ENCODE measurements around the gene E2F4. TPM values are rescaled to one million over a fixed set of nuclear protein-coding genes. Genes with fewer than 3 reads are reported as not detected.

E2F4 gene
- total and polyA plus RNA-seq, 3 experiments from 2014 or later: 86.0 to 139 (median 137) TPM

GRCh38 chr16:67166598-67167168, 25.3 kb upstream of the E2F4 start:
- Mint-ChIP-seq H3K36me3 (no peaks in the 10 kb centered on the region), H3K4me3 (peak overlapping the region in 1 of 7 donors; percentile 78), H3K9me3 (peaks cover 0 to 2% (median 0%) of the 10 kb centered on the region in 5 donors), H3K4me1 (peaks cover 26 to 64% (median 35%) of the 10 kb centered on the region in 3 donors), H3K27ac (no peak overlapping the region), H3K27me3 (peaks cover 60 to 69% of the 10 kb centered on the region in 2 donors)
- peaks cover 44% of the 10 kb centered on the region for H3K4me1 ChIP-seq (ENCODE audit: insufficient read depth, low read length)
- POLR2A ChIA-PET: no interaction called here
- H3K27me3 ChIP-seq (ENCODE audit: insufficient read depth, low read length, poor library complexity, severe bottlenecking): peaks cover 76% of the 10 kb centered on the region
- no peak overlapping the region for H3K4me3 ChIP-seq (ENCODE audit: low read length)
- no peaks in the 10 kb centered on the region for H3K36me3 ChIP-seq (ENCODE audit: insufficient read depth, low read length)
- H3K9me3 ChIP-seq (ENCODE audit: low read length): no peaks in the 10 kb centered on the region
- no peak overlapping the region for H3K27ac ChIP-seq (ENCODE audit: low read depth, low read length)
- CTCF ChIA-PET: interaction anchor here (12.7 to 17.6 kb wide), 2 partner anchors 13 to 19 kb away, joined by 80 to 205 read pairs; partner anchors contain the start of genes B3GNT9, EXOC3L1 and MATCAP1
- no peak for DNase-seq

GRCh38 chr16:67167588-67167987, 24.4 kb upstream of the E2F4 start:
- H3K27ac ChIP-seq (ENCODE audit: low read depth, low read length): no peak overlapping the region
- H3K4me1 Mint-ChIP-seq: peaks cover 28 to 57% (median 29%) of the 10 kb centered on the region in 3 donors
- H3K4me1 ChIP-seq (ENCODE audit: insufficient read depth, low read length): peaks cover 39% of the 10 kb centered on the region
- no peaks in the 10 kb centered on the region for H3K9me3 ChIP-seq (ENCODE audit: low read length)
- H3K36me3 Mint-ChIP-seq: no peaks in the 10 kb centered on the region
- H3K27me3 ChIP-seq (ENCODE audit: insufficient read depth, low read length, poor library complexity, severe bottlenecking): peaks cover 72% of the 10 kb centered on the region
- H3K9me3 Mint-ChIP-seq: peaks cover 0 to 2% (median 0%) of the 10 kb centered on the region in 5 donors
- DNase-seq: no peak
- CTCF ChIA-PET: interaction anchor here (1.6 to 17.6 kb wide), 4 partner anchors 14 to 150 kb away, joined by 4 to 205 read pairs (median 50); partner anchors contain the start of genes B3GNT9, EXOC3L1 and MATCAP1
- no peak overlapping the region for H3K4me3 Mint-ChIP-seq
- no peak overlapping the region for H3K27ac Mint-ChIP-seq
- POLR2A ChIA-PET: no interaction called here
- H3K4me3 ChIP-seq (ENCODE audit: low read length): no peak overlapping the region
- peaks cover 51 to 61% of the 10 kb centered on the region in 2 donors for H3K27me3 Mint-ChIP-seq
- H3K36me3 ChIP-seq (ENCODE audit: insufficient read depth, low read length): no peaks in the 10 kb centered on the region

GRCh38 chr16:67169011-67169451, 22.9 kb upstream of the E2F4 start:
- Histone ChIP-seq H3K36me3 (ENCODE audit: insufficient read depth, low read length) (no peaks in the 10 kb centered on the region), H3K4me3 (ENCODE audit: low read length) (no peak overlapping the region), H3K27me3 (ENCODE audit: insufficient read depth, low read length, poor library complexity, severe bottlenecking) (peaks cover 58% of the 10 kb centered on the region), H3K4me1 (ENCODE audit: insufficient read depth, low read length) (peaks cover 35% of the 10 kb centered on the region), H3K9me3 (ENCODE audit: low read length) (no peaks in the 10 kb centered on the region), H3K27ac (ENCODE audit: low read depth, low read length) (no peak overlapping the region)
- no peak overlapping the region for H3K27ac Mint-ChIP-seq
- ChIA-PET CTCF (interaction anchor here (0.8 to 12.7 kb wide), 9 partner anchors 9 to 151 kb away, joined by 3 to 80 read pairs (median 7); partner anchors contain the start of genes B3GNT9, FBXL8 and TRADD), POLR2A (no interaction called here)
- no peaks in the 10 kb centered on the region for H3K36me3 Mint-ChIP-seq
- H3K9me3 Mint-ChIP-seq: peaks cover 0 to 2% (median 0%) of the 10 kb centered on the region in 5 donors
- H3K4me1 Mint-ChIP-seq: peaks cover 36 to 61% (median 39%) of the 10 kb centered on the region in 3 donors
- peaks cover 45 to 55% of the 10 kb centered on the region in 2 donors for H3K27me3 Mint-ChIP-seq
- H3K4me3 Mint-ChIP-seq: peak overlapping the region in 1 of 7 donors; percentile 56
- no peak for DNase-seq

DNA sequence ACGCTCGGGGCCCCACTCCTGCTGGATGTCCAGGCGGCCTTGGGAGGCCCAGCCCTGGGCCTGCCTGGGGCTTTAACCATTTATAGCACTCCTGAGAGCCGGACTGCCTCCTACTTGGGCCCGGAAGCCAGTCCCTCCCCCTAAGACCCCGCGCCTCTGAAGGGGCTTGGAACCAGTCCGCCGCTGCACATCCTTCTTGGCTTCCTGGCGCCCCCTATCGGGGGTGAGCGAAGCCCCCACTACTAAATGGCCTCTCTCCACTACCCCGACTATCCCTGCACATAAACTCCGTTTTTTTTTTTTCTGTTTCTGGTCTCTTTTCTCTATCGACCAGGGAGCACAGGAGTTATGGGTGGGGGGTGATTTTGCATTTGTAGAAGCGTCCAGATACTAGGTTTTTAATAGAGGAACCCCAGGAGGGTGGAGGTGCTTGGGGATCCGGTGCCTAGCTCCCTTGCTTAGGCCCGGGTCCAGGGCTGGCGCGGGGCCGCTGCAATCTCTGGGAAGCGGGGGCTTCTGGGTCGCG, 22.2 kb upstream of the E2F4 start:
- H3K27me3 ChIP-seq (ENCODE audit: insufficient read depth, low read length, poor library complexity, severe bottlenecking): peaks cover 60% of the 10 kb centered on the region
- peaks cover 42 to 53% of the 10 kb centered on the region in 2 donors for H3K27me3 Mint-ChIP-seq
- POLR2A ChIA-PET: interaction anchor here (1.3 kb wide), 1 partner anchor 14 kb away, joined by 3 read pairs; no protein-coding TSS in a partner anchor
- no peaks in the 10 kb centered on the region for H3K9me3 ChIP-seq (ENCODE audit: low read length)
- H3K27ac Mint-ChIP-seq: no peak overlapping the region
- H3K4me1 ChIP-seq (ENCODE audit: insufficient read depth, low read length): peaks cover 35% of the 10 kb centered on the region
- no peaks in the 10 kb centered on the region for H3K36me3 Mint-ChIP-seq
- H3K9me3 Mint-ChIP-seq: peaks cover 0 to 2% (median 0%) of the 10 kb centered on the region in 5 donors
- H3K36me3 ChIP-seq (ENCODE audit: insufficient read depth, low read length): no peaks in the 10 kb centered on the region
- peak overlapping the region; percentile 37 for H3K4me3 ChIP-seq (ENCODE audit: low read length)
- peak overlapping the region; percentile 13 to 83 (median 70) for H3K4me3 Mint-ChIP-seq
- H3K27ac ChIP-seq (ENCODE audit: low read depth, low read length): peak overlapping the region; percentile 57
- peaks cover 36 to 62% (median 37%) of the 10 kb centered on the region in 3 donors for H3K4me1 Mint-ChIP-seq
- DNase-seq: peak in 1 of 5 donors; percentile 31
- CTCF ChIA-PET: interaction anchor here (1.4 to 12.7 kb wide), 7 partner anchors 8 to 50 kb away, joined by 3 to 80 read pairs (median 9); partner anchors contain the start of genes B3GNT9, FBXL8 and TRADD

DNA sequence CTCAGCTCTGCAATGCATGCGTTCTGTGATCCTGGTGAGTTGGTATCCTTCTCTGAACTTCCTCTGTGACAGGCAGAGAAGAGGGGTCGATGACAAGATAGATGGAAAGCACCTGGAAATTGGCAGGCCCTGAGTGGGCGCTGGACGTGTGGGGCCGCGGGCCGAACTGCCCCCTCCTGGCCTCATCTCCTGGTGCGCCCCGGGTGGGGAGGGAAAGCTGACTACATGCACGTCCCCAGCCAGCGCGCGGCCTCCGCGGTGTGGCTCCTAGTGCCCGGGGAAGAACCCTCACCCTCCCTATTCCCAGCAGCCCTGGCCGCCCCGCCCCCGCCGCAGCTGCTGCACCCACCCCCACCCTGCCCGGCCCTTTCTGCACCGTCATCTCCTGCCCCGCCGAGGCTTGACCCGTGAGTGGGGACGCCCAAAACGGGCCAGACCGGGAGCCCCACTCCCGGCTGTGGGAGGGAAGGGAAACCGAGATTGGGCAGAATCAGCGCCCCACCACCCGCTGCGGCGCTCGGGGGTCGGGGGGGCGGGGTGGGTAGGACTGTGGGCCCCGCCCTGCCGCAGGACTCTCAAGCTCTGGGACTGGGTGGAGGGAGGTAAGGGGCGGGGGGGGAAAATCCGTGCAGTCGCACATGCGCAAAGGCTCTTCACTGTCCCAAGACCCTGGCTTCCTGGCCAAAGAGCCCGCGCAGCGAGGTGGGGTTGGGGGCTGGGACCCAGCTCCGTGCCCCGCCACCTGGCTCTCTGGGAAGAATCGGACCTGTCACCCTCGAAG, 21.6 kb upstream of the E2F4 start, which contains the start of gene NOL3:
TSS of gene NOL3 (plus strand) at position 371 of the 781 bp plus-strand sequence.
- Histone ChIP-seq H3K27me3 (ENCODE audit: insufficient read depth, low read length, poor library complexity, severe bottlenecking) (peaks cover 54% of the 10 kb centered on the region), H3K9me3 (ENCODE audit: low read length) (no peaks in the 10 kb centered on the region), H3K4me3 (ENCODE audit: low read length) (peak within 1 kb of the TSS; percentile 37), H3K27ac (ENCODE audit: low read depth, low read length) (peak within 1 kb of the TSS; percentile 57), H3K4me1 (ENCODE audit: insufficient read depth, low read length) (peaks cover 31% of the 10 kb centered on the region), H3K36me3 (ENCODE audit: insufficient read depth, low read length) (no peaks in the 10 kb centered on the region)
- Mint-ChIP-seq H3K4me3 (peak within 1 kb of the TSS; percentile 28 to 83 (median 70)), H3K27me3 (peaks cover 36 to 47% of the 10 kb centered on the region in 2 donors), H3K4me1 (peaks cover 32 to 60% (median 33%) of the 10 kb centered on the region in 3 donors), H3K36me3 (no peaks in the 10 kb centered on the region), H3K9me3 (peaks cover 0 to 2% (median 0%) of the 10 kb centered on the region in 5 donors), H3K27ac (peak within 1 kb of the TSS in 2 of 8 donors; percentile 23 to 89)
- DNase-seq: peak in 1 of 5 donors; percentile 46
- ChIA-PET POLR2A (interaction anchor here (0.8 to 1.3 kb wide), 4 partner anchors 10 to 17 kb away, joined by 3 to 5 read pairs (median 3); no protein-coding TSS in a partner anchor), CTCF (interaction anchor here (1.4 to 12.7 kb wide), 7 partner anchors 7 to 51 kb away, joined by 3 to 80 read pairs (median 9); partner anchors contain the start of genes B3GNT9, FBXL8 and TRADD)

- no peak overlapping the region for H3K4me3 ChIP-seq (ENCODE audit: low read length)
- ChIA-PET CTCF (interaction anchor here (1.4 to 12.7 kb wide), 3 partner anchors 11 to 52 kb away, joined by 3 to 80 read pairs (median 19); partner anchors contain the start of genes B3GNT9, FBXL8 and TRADD), POLR2A (interaction anchor here (0.8 to 1.3 kb wide), 4 partner anchors 11 to 18 kb away, joined by 3 to 5 read pairs (median 3); no protein-coding TSS in a partner anchor)
- Mint-ChIP-seq H3K27me3 (peaks cover 34 to 44% of the 10 kb centered on the region in 2 donors), H3K4me3 (peak overlapping the region; percentile 9 to 50 (median 28)), H3K36me3 (no peaks in the 10 kb centered on the region), H3K4me1 (peaks cover 32 to 62% (median 38%) of the 10 kb centered on the region in 3 donors), H3K9me3 (peaks cover 0 to 2% (median 0%) of the 10 kb centered on the region in 5 donors), H3K27ac (peak overlapping the region in 3 of 8 donors; percentile 23 to 89 (median 36))
- H3K27me3 ChIP-seq (ENCODE audit: insufficient read depth, low read length, poor library complexity, severe bottlenecking): peaks cover 51% of the 10 kb centered on the region
- DNase-seq: no peak
- H3K36me3 ChIP-seq (ENCODE audit: insufficient read depth, low read length): no peaks in the 10 kb centered on the region
- H3K4me1 ChIP-seq (ENCODE audit: insufficient read depth, low read length): peaks cover 28% of the 10 kb centered on the region
- no peaks in the 10 kb centered on the region for H3K9me3 ChIP-seq (ENCODE audit: low read length)
- H3K27ac ChIP-seq (ENCODE audit: low read depth, low read length): peak overlapping the region; percentile 57
Measured at GRCh38 chr16:67170949-67171649, 20.9 kb upstream of the E2F4 start.

GRCh38 chr16:67173323-67173722, 18.6 kb upstream of the E2F4 start:
- peaks cover 20 to 23% of the 10 kb centered on the region in 2 donors for H3K27me3 Mint-ChIP-seq
- H3K4me1 Mint-ChIP-seq: peaks cover 44 to 67% (median 45%) of the 10 kb centered on the region in 3 donors

More at GRCh38 chr16:67173323-67173722, 18.6 kb upstream of the E2F4 start:
- peak overlapping the region; percentile 75 to 92 (median 87) for H3K4me3 Mint-ChIP-seq
- no peaks in the 10 kb centered on the region for H3K36me3 ChIP-seq (ENCODE audit: insufficient read depth, low read length)
- peaks cover 31% of the 10 kb centered on the region for H3K27me3 ChIP-seq (ENCODE audit: insufficient read depth, low read length, poor library complexity, severe bottlenecking)
- no peak for DNase-seq
- H3K9me3 ChIP-seq (ENCODE audit: low read length): no peaks in the 10 kb centered on the region
- no peaks in the 10 kb centered on the region for H3K36me3 Mint-ChIP-seq
- H3K9me3 Mint-ChIP-seq: peaks cover 0 to 1% (median 0%) of the 10 kb centered on the region in 5 donors
- no peak overlapping the region for H3K27ac ChIP-seq (ENCODE audit: low read depth, low read length)
- POLR2A ChIA-PET: interaction anchor here (0.7 to 1.1 kb wide), 4 partner anchors 12 to 120 kb away, joined by 3 to 4 read pairs (median 3); no protein-coding TSS in a partner anchor
- peaks cover 34% of the 10 kb centered on the region for H3K4me1 ChIP-seq (ENCODE audit: insufficient read depth, low read length)
- CTCF ChIA-PET: interaction anchor here (0.5 to 4.8 kb wide), 9 partner anchors 9 to 196 kb away, joined by 3 to 30 read pairs (median 5); partner anchors contain the start of genes HSF4 and TRADD
- H3K4me3 ChIP-seq (ENCODE audit: low read length): peak overlapping the region; percentile 58
- peak overlapping the region in 5 of 8 donors; percentile 18 to 91 (median 50) for H3K27ac Mint-ChIP-seq

Measured in CD8-positive, alpha-beta memory T cell (primary cell).